RWPE1 (cell line): ENCODE data around the gene TBC1D14.

Experiments
- CTCF ChIA-PET: fragments of 350-600 bp; sonication (Branson Sonifier 250); formaldehyde crosslinking; extraction: SDS; loops from one replicate; lab custom pipeline; 2021; lab: Yijun Ruan, JAX
- POLR2A ChIA-PET: fragments of 400-600 bp; formaldehyde crosslinking; extraction: SDS; loops from one replicate; lab custom pipeline; 2020; ENCODE audit warnings: antibody characterized with exemption; ENCODE audit not compliant: low non-redundant PET; lab: Yijun Ruan, JAX
- DNase-seq: peaks from one replicate; pipeline ENCODE4 v3.0.0; 2012; ENCODE audit warnings: low spot score
- H3K27ac ChIP-seq: fragments of 450-650 bp; 2 replicates; pipeline ENCODE4 v1.5.1; 2017
- TF ChIP-seq, protein P1 (sequence below): fragments of 450-650 bp; conservative IDR thresholded peaks from 2 replicates; pipeline ENCODE4 v1.5.1; 2017; ENCODE audit warnings: low read depth, mild to moderate bottlenecking

TBC1D14 gene

DNA sequence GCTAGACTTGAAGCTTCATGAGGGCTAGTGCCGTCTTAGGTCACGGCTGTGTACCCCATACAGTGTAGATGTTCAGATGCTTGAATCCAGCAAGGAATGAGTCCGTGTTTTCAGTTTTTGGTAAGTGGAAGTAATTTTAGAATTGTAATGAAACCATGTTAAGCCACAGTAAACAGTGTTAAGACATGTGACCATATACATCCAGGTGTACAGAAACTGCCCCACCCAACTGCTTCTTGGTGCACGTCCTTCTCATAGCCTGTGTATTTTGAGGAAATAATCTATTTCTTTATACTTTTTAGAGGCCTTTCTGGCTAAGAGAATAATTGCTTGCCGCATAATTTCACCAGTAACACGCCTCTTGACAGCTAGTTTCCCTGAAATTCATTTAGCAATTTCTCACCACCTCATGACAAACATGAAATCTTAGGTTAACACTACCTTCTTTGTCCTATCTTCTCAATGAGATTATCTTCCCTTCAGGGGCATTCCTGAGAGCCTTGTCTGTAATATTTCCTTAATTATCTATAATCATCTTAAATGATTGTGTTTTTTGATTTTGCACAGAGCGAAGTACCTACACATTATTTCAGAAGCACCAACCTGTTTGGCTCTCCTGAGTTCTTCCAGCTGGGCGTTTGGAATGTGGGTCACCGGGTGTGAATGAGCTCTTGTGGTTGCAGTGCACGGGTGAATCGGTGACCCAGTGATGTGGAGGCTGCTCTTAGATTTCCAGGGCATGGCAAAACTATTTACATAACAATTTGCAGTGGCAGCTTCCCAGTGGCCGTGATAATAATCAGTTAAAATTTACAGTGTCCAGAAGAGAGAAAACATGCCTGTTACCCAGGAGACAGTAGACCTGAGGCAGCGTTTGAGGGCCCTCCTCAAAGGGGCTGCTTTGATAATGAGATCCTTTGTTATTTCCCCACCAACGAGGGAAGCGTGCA is 83.4 kb downstream of the TBC1D14 start:
- ChIA-PET POLR2A (no interaction called here), CTCF (no interaction called here)
- TF ChIP-seq, protein P1, sequence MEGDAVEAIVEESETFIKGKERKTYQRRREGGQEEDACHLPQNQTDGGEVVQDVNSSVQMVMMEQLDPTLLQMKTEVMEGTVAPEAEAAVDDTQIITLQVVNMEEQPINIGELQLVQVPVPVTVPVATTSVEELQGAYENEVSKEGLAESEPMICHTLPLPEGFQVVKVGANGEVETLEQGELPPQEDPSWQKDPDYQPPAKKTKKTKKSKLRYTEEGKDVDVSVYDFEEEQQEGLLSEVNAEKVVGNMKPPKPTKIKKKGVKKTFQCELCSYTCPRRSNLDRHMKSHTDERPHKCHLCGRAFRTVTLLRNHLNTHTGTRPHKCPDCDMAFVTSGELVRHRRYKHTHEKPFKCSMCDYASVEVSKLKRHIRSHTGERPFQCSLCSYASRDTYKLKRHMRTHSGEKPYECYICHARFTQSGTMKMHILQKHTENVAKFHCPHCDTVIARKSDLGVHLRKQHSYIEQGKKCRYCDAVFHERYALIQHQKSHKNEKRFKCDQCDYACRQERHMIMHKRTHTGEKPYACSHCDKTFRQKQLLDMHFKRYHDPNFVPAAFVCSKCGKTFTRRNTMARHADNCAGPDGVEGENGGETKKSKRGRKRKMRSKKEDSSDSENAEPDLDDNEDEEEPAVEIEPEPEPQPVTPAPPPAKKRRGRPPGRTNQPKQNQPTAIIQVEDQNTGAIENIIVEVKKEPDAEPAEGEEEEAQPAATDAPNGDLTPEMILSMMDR = no peak

DNA sequence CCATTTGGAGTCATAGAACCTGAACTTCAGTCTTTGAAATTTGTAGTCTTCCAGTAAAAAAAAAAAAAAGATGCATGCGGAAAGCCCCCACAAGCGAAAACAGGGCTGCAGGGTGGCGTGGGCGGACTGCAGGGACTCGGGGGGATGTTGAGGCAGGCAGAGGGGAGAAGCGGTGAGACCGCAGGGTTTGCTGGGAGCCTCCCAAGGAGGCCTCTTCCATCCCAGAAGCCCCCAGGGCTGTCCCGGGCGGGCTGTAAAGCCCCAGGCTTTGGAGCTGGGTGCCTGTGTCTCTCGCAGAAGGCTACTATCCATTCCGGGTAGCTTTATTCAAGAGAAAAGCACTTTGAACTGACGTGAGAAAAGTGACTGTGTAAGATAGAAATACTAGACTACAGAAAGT is 86.9 kb downstream of the TBC1D14 start:
- H3K27ac ChIP-seq = peak overlapping the region; percentile 42; the same call in 1 of the 2 replicates
- ChIA-PET CTCF (no interaction called here), POLR2A (no interaction called here)
- no peak for DNase-seq
- TF ChIP-seq, protein P1 = no peak

More for the DNA sequence above, 83.4 kb downstream of the TBC1D14 start:
- peak overlapping the region; percentile 92 for H3K27ac ChIP-seq
- DNase-seq = no peak

DNA sequence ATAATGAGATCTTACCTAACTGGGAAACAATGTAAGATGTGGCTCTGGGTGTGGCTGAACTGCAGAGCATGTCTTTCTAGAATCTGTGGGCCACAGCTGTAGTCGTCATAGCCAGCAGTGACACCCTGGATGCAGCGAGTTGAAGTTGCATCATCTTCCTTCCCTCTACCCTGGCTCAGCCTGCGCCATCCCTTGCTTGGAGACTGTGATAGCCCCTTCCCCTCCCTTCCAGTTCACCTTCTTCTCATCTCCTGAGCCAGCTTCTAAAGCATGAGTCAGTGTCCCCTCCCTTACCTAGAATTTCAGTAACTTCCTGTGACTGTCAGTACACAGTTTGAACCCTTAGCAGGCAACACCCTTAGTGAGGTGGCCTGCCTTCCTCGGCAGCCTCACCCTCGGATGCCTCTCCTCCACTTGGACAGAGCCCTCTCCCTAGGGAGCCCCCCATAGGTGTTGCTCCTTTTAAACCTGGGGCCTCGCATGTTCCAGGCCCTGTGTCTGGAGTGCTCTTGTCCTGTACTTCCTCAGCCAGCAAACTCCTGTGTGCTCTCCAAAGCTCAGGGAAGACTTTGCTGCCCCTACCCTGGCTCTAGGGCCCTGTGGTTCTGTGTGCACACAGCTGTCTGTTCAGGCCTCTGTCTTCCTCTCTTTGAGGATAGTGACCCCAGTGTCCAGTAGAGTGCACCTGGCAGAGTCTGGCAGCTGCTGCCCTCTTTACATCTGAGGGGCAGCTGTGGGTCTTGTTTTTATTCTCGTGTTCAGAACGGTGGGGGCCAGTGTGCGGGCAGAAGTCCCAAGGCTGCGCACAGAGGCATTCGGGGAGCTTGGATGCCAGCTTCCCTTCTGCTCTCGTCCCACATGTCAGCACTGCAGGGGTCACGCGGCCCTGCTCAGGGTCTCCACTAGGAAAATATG is 89.8 kb downstream of the TBC1D14 start:
- CTCF ChIA-PET = interaction anchor here (0.6 to 1.9 kb wide), 2 partner anchors 25 to 425 kb away, joined by 4 to 6 read pairs; no protein-coding TSS in a partner anchor
- DNase-seq = peak; percentile 72
- TF ChIP-seq, protein P1 = no peak
- POLR2A ChIA-PET = interaction anchor here (1.0 kb wide), 1 partner anchor 90 kb away, joined by 3 read pairs; no protein-coding TSS in a partner anchor
- H3K27ac ChIP-seq = peak overlapping the region; percentile 84

DNA sequence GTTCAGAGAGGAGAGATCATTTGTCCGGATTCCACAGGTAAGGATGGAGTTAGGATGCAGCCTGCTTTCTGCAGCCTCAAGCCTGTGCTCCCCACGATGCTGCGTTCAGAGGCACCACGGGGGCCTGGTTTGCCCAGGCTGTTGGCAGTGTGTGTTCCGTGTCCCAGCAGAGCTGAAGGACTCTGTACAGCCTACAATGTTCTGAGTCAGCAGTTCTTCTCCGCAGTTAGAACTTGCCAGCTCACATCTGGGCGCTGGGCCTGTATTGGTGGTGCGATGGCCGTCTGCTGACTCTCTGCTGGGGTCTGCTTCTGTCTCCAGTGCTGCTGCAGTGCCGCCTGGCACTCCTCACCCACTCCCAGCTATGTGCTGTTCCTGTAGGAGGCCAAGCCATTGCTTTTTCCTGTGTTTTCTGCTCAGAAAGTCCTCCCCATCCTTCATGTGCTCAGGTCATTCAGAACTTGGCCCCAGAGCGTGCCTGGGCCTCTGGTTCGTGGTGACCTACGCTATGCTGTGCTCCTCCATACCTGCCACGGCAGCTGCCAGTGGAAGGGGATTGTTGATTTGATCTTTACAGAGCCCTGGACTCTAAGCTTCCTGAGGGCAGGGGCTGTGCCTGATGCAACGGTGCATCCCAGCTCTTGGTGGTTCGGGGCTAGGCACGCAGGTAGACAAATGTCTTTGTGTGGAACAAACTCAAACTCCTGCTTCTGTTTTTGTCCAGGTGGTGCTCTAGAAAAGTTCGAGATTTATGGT is 91.0 kb downstream of the TBC1D14 start:
- H3K27ac ChIP-seq = peak overlapping the region; percentile 84
- TF ChIP-seq, protein P1 = no peak
- ChIA-PET CTCF (no interaction called here), POLR2A (no interaction called here)
- DNase-seq = no peak

DNA sequence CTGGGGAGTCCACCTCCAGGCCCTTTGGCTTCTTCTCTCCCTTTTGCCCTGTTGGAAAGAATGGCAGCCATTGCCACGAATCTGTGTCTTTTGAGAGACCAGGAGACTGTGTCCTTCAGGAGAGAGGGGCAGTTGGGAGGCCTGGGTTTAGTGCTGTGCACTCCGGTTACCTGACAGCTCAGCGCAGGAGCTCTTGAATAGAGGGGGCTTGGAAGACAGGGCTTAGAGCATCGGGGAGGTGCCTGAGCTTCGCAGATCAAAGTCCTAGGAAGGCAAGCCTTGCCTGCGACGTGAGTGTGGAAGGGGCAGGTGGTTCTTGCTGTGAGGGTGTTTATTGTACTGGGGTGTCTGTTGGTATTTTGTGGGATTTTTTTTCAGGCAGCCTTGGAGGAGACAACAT is 91.6 kb downstream of the TBC1D14 start:
- no peak for DNase-seq
- ChIA-PET POLR2A (no interaction called here), CTCF (no interaction called here)
- TF ChIP-seq, protein P1 = no peak
- H3K27ac ChIP-seq = peak overlapping the region; percentile 84
